GM12891 (cell line): ENCODE results near the gene STOML1.

Experiments
- POLR2A ChIP-seq: IDR thresholded peaks from 2 replicates; pipeline ENCODE4 v1.6.1; 2011; ENCODE audit warnings: low read depth, low read length, control low read depth
- POU2F2 ChIP-seq: IDR thresholded peaks from 2 replicates; pipeline ENCODE4 v1.6.1; 2011; ENCODE audit warnings: low read depth, mild to moderate bottlenecking, control low read depth, low read length, moderate library complexity

DNA sequence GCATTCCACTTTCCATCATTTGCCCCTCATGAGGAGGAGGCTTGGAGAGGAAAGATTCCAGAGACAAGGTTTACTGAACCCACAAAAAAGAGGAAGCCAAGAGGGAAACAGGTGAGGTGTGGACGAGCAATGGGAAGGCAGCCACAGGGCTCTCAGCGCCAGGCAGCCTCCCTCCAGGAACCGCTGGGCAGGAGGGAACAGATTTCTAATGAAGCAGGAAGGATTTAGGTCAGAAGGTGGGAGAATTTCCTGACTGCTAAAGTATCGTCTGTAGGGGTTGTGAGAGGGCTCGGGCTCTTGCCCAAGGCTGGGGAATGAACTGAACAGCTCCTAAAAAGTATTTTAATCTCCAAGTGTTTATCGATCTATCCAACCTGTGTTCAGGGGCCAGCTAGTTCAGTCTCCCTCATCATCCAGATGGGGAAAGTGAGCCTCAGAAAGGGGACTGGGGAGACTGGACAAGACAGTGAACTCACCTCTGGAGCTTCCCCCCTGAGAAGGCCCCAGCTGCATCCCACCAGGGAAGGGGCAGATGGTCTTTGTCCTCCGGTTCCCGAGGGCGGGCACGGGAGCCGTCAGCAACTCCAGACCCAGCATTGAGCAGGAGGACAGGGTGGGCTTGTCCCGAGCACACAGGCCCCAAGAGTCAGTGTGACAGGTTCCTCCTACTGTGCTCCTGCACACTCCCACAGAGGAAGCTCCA lies 55.4 kb downstream of the STOML1 start:
- TF ChIP-seq POU2F2 = no peak
- no peak for TF ChIP-seq POLR2A
